HepG2 (cell line): ENCODE results near the gene KDM4D. TPM values are rescaled to one million over a fixed set of nuclear protein-coding genes. Genes with fewer than 3 reads are reported as not detected.

Experiments used
- ATAC-seq: fragments of 200-7000 bp; cut with Tn5 transposase; 3 replicates; pipeline ENCODE4 v1.9.1; 2020; ENCODE audit warnings: mild to moderate bottlenecking, moderate library complexity
- BruUV-seq: library from RNA; stranded (reverse); fragments of 400-500 nt; replicated peaks from 2 replicates; lab custom pipeline; 2021; lab: Mats Ljungman, UMichigan
- CTCF ChIA-PET: fragments of 300-600 bp; formaldehyde crosslinking; extraction: SDS; loops from one replicate; lab custom pipeline; 2021; ENCODE audit warnings: low total read pairs, inconsistent platforms, low intra/inter-chr PET ratio; lab: Yijun Ruan, JAX
- POLR2A ChIA-PET: fragments of 350-600 bp; sonication (Branson Sonifier 250); formaldehyde crosslinking; loops from one replicate; lab custom pipeline; 2020; ENCODE audit warnings: antibody characterized with exemption, inconsistent platforms; lab: Yijun Ruan, JAX
- DNase-seq: peaks from one replicate; pipeline ENCODE4 v3.0.0-alpha.2; 2015; ENCODE audit warnings: low spot score
- FAIRE-seq: peaks from 3 replicates; lab custom pipeline; 2011; peaks lifted over from hg19 to GRCh38; lab: Jason Lieb, UNC
- H2AFZ ChIP-seq: one replicate; pipeline ENCODE4 v1.6.1; 2011; ENCODE audit warnings: low read length, inconsistent platforms
- H3K27ac ChIP-seq: fragments of 300-600 bp; 3 replicates; pipeline ENCODE4 v1.8.0; 2011; ENCODE audit warnings: mixed run types, mild to moderate bottlenecking, mixed read lengths, low read length, inconsistent platforms; ENCODE audit not compliant: insufficient read depth; ENCODE audit errors: extremely low read length
- H3K27me3 ChIP-seq, 2 experiments: fragments of 200-600 bp in 1 of 2; 2 replicates in 1 of 2; 3 replicates in 1 of 2; pipeline versions ENCODE4 v1.6.0 to v1.8.0; 2011; ENCODE audit warnings: low read length in 2 of 2, mild to moderate bottlenecking in 2 of 2, moderate library complexity in 2 of 2, inconsistent platforms in 1 of 2; ENCODE audit not compliant: insufficient read depth in 2 of 2, control insufficient read depth in 1 of 2
- H3K36me3 ChIP-seq, 2 experiments: fragments of 200-600 bp in 1 of 2; replicated peaks in 1 of 2; 2 replicates in 1 of 2; 3 replicates in 1 of 2; pipeline versions ENCODE4 v1.5.1 to v1.8.0; 2011; ENCODE audit warnings: low read length in 2 of 2, inconsistent platforms in 1 of 2; ENCODE audit not compliant: insufficient read depth in 2 of 2, control insufficient read depth in 1 of 2
- H3K4me1 ChIP-seq: 2 replicates; pipeline ENCODE4 v1.5.1; 2012; ENCODE audit warnings: low read length, inconsistent platforms; ENCODE audit not compliant: insufficient read depth
- H3K4me2 ChIP-seq: 2 replicates; pipeline ENCODE4 v1.6.0; 2011; ENCODE audit warnings: low read depth, low read length, inconsistent platforms
- H3K4me3 ChIP-seq, 3 experiments: fragments of 200-600 bp in 1 of 3; sonication (generic), shearing (Covaris generic) in 1 of 3; replicated peaks in 1 of 3; 2 replicates each; pipeline ENCODE4 v1.5.1; 2011 to 2016; ENCODE audit warnings: low read length in 3 of 3, inconsistent platforms in 2 of 3, low read depth in 2 of 3, mild to moderate bottlenecking in 2 of 3, control low read depth in 1 of 3, mixed read lengths in 1 of 3; ENCODE audit not compliant: insufficient read depth in 1 of 3
- H3K79me2 ChIP-seq: one replicate; pipeline ENCODE4 v1.6.1; 2011; ENCODE audit warnings: low read length, inconsistent platforms; ENCODE audit not compliant: insufficient read depth
- H3K9ac ChIP-seq: 2 replicates; pipeline ENCODE4 v1.6.0; 2011; ENCODE audit warnings: mild to moderate bottlenecking, low read depth, low read length, inconsistent platforms; ENCODE audit not compliant: insufficient read depth
- H3K9me3 ChIP-seq: 2 replicates; pipeline ENCODE4 v1.5.1; 2012; ENCODE audit warnings: mild to moderate bottlenecking, low read length
- H4K20me1 ChIP-seq: 2 replicates; pipeline ENCODE4 v1.6.0; 2011; ENCODE audit warnings: inconsistent platforms, mild to moderate bottlenecking, low read length, moderate library complexity; ENCODE audit not compliant: insufficient read depth
- FOXK1 ChIP-seq: sonication (generic); formaldehyde crosslinking; IDR thresholded peaks from 2 replicates; pipeline ENCODE4 v1.4.0; 2020; ENCODE audit warnings: low read depth, missing genetic modification reagents, borderline replicate concordance
- ZBTB10 ChIP-seq: sonication (generic); formaldehyde crosslinking; IDR thresholded peaks from 2 replicates; pipeline ENCODE4 v1.4.0; 2020; ENCODE audit warnings: missing genetic modification reagents, borderline replicate concordance
- ZC3H13 ChIP-seq: sonication (generic); formaldehyde crosslinking; IDR thresholded peaks from 2 replicates; pipeline ENCODE4 v1.8.1; 2023; ENCODE audit warnings: mild to moderate bottlenecking, missing genetic modification reagents, moderate library complexity
- ZFP82 ChIP-seq: sonication (generic); formaldehyde crosslinking; IDR thresholded peaks from 2 replicates; pipeline ENCODE4 v1.5.1; 2020; ENCODE audit warnings: mild to moderate bottlenecking, missing genetic modification reagents, borderline replicate concordance
- WGBS: methylation state at CpG from one replicate; pipeline ENCODE4 v1.1.6; 2017; ENCODE audit warnings: low lambda C conversion rate; 5-methylcytosine and 5-hydroxymethylcytosine counted together
- in situ Hi-C: cut with HindIII; loops from 2 replicates; pipeline ENCODE4 v1.10.0; 2017; ENCODE audit warnings: low pct_unique_long_range_greater_than_20kb; ENCODE audit not compliant: extremely low pct_ligation_motif_present
- intact Hi-C: fragments of 100-400 bp; cut with micrococcal nuclease; formaldehyde crosslinking; loops from one replicate; pipeline ENCODE4 v1.10.0; 2022; ENCODE audit not compliant: unreplicated experiment
- polyA plus RNA-seq, 8 experiments: library from polyadenylated mRNA; depleted of rRNA in 3 of 8; stranded (reverse) in 7 of 8; unstranded in 1 of 8; fragments of >200 nt; fragmentation: Illumina TruSeq in 4 of 8; extraction: Trizol in 4 of 8; gene quantifications; 2 replicates each; pipeline versions ENCODE4 v1.2.1 to v1.2.3, GENCODE V29; 2011 to 2016; ENCODE audit warnings: low read depth in 4 of 8, missing spikeins in 1 of 8, mixed read lengths in 1 of 8; ENCODE audit not compliant: insufficient read depth in 1 of 8
- total RNA-seq, 5 experiments: library from RNA; depleted of rRNA; stranded (reverse); fragments of >200 nt; fragmentation: Illumina TruSeq; extraction: Trizol; gene quantifications; 2 replicates each; pipeline ENCODE4 v1.2.3, GENCODE V29; 2016; ENCODE audit warnings: low read depth in 1 of 5

The KDM4D gene
- total and polyA plus RNA-seq, 2 of the 13 experiments (the other 11 are each of a cell fraction or from before 2014, with no cell fraction given), result 0.96 to 1.3 TPM

- CTCF ChIA-PET, result no interaction called here
- H4K20me1 ChIP-seq, result no peaks in the 10 kb centered on the region; the same call in 1 of the 2 replicates
- no peaks in the 10 kb centered on the region for H3K9me3 ChIP-seq
- ATAC-seq, result no peak
- no TSS peak for BruUV-seq
- FAIRE-seq, result no peak
- intact Hi-C loops, result loop anchor here (1.0 to 10.0 kb wide), 3 partner anchors 96 to 792 kb away; no protein-coding TSS in a partner anchor
- peak; percentile 17; the same call in 1 of the 2 replicates for TF ChIP-seq ZC3H13 (CRISPR knock-in tag)
- TF ChIP-seq FOXK1 (CRISPR knock-in tag), result no peak
- TF ChIP-seq, all 625 proteins: peak for 1
- in situ Hi-C loops, result no loop called here
- no peaks in the 10 kb centered on the region; a peak in 1 of 5 replicates for H3K27me3 ChIP-seq
- POLR2A ChIA-PET, result interaction anchor here (0.7 to 2.2 kb wide), 8 partner anchors 11 to 818 kb away, joined by 3 to 42 read pairs (median 4); partner anchors contain the start of genes CEP57, ENDOD1, FAM76B and SRSF8
- no peak overlapping the region for H2AFZ ChIP-seq
- DNase-seq, result no peak
- peak overlapping the region; percentile 72 for H3K4me2 ChIP-seq
- H3K27ac ChIP-seq, result peak overlapping the region; percentile 81
- WGBS, result 7% methylated on average over 5 of the region's 5 CpGs
- H3K4me3 ChIP-seq, result peak overlapping the region; percentile 93 to 99 (median 97)
- H3K9ac ChIP-seq, result peak overlapping the region; percentile 95
- H3K4me1 ChIP-seq, result peaks cover 25% of the 10 kb centered on the region
- H3K36me3 ChIP-seq, result peaks cover 3 to 30% of the 10 kb centered on the region in 2 experiments
- peaks cover 17% of the 10 kb centered on the region for H3K79me2 ChIP-seq
Observed at GRCh38 chr11:94972700-94973098, 810 bp upstream of the KDM4D start.

GRCh38 chr11:94974178-94974577 is 669 bp downstream of the KDM4D start:
- WGBS, result 54% methylated on average over 6 of the region's 6 CpGs
- ChIA-PET CTCF (no interaction called here), POLR2A (interaction anchor here (1.3 to 2.2 kb wide), 4 partner anchors 93 to 816 kb away, joined by 3 to 42 read pairs (median 10); partner anchors contain the start of genes CEP57, ENDOD1, FAM76B and SRSF8)
- in situ Hi-C loops (no loop called here), intact Hi-C loops (loop anchor here (10.0 kb wide), 1 partner anchor 171 kb away; no protein-coding TSS in a partner anchor)
- Histone ChIP-seq H3K79me2 (peaks cover 17% of the 10 kb centered on the region), H3K27me3 (no peaks in the 10 kb centered on the region; a peak in 1 of 5 replicates), H3K9ac (peak overlapping the region; percentile 95), H3K36me3 (peaks cover 3 to 22% of the 10 kb centered on the region in 2 experiments), H4K20me1 (no peaks in the 10 kb centered on the region; the same call in 1 of the 2 replicates), H3K4me2 (peak overlapping the region; percentile 57), H3K4me1 (peaks cover 25% of the 10 kb centered on the region), H3K27ac (peak overlapping the region; percentile 81), H3K4me3 (peak overlapping the region; percentile 93 to 99 (median 97); a peak in 5 of 6 replicates), H3K9me3 (no peaks in the 10 kb centered on the region), H2AFZ (peak overlapping the region; percentile 93)
- FAIRE-seq (no peak), DNase-seq (no peak), ATAC-seq (no peak)
- no TSS peak for BruUV-seq
- TF ChIP-seq ZFP82 (CRISPR knock-in tag) (0 out of 2 replicates have a peak, but pooled peaks have one; percentile 12), ZBTB10 (CRISPR knock-in tag) (no peak)
